Bone marrow (tissue), 2 donors: ENCODE measurements around the gene MGMT.

Source experiments
- DNase-seq, 2 donors: peaks; one replicate each; lab custom pipeline; 2025; lab: John Stamatoyannopoulos, UW

Gene MGMT

GRCh38 chr10:129455625-129456024 is 11.4 kb upstream of the MGMT start:
- DNase-seq: no peak

DNA sequence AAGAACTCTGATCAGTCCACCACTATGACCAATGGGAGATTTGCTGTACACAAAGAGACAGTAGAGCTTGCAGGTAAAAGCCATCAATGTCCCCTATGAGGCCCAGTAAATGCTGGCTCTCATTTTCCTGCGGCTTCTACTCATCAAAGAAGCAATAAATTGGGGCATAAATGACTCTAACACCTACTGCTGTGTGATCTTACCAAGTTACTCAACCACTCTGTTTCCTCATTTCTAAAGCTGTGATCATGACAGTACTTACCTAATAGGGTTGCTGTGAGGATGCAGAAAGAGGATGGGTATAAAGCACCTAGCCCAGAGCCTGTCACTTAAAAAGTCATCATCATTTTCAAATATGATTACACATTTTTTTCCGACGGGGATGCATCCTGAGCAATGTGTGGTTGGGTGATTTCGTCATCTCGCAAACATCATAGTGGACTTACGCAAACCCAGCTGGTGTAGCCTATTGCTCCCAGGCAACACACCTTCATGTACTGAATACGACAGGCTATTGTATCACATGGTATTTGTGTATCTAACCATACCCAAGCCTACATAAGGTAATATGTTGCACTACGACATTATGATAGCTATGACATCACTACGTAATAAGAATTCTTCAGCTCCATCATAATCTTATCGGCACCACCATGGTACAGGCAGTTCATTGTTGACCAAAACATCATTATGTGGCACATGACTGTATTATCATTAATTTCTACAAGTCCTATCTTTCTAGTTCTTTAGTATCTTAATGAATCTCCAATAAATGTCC is 7.1 kb upstream of the MGMT start:
- no peak for DNase-seq

GRCh38 chr10:129462257-129462795 is 4.7 kb upstream of the MGMT start:
- no peak for DNase-seq

DNA sequence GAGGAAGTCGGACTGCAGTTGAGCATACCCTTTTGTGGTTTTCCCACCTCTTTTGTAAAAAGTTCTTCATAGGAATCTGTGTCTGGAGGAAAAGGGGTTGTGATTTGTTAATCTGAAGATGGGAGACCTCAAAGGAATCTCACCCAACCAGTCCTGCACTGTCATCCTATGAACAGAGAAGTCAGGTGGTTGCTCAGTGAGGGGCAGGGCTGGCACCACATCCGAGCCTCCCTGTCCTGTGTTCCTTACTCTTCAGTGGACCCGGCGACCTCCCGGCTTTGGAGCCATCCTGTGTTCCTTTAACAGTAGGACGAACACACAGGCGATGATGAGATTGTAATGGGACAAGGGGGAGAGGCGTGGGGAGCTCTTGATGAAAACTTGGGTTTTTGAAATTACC is 2.8 kb upstream of the MGMT start:
- DNase-seq: no peak

DNA sequence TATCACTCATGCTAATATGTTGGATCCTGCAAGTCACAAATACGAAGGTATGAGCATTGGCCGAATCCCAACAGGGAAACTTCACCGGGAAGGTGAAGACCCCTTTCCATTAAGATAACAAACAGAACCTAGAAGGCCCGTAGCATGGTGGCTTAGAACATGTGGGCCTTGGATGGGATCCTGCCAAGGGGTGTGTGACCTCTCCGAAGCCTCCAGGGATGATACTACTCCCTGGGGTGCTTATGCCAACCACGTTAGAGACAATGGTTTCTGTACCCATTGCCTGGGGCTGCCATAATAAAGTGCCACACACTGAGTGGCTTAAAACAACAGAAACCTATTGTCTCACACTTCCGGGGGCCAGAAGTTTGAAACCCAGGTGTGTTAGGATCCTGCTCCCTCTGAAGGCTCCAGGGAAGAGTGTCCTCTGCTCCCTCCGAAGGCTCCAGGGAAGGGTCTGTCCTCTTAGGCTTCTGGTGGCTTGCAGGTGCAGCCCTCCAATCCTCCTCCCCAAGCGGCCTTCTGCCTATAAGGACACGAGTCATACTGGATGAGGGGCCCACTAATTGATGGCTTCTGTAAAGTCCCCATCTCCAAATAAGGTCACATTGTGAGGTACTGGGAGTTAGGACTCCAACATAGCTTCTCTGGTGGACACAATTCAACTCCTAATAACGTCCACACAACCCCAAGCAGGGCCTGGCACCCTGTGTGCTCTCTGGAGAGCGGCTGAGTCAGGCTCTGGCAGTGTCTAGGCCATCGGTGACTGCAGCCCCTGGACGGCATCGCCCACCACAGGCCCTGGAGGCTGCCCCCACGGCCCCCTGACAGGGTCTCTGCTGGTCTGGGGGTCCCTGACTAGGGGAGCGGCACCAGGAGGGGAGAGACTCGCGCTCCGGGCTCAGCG is 992 bp upstream of the MGMT start:
- DNase-seq: no peak

DNA sequence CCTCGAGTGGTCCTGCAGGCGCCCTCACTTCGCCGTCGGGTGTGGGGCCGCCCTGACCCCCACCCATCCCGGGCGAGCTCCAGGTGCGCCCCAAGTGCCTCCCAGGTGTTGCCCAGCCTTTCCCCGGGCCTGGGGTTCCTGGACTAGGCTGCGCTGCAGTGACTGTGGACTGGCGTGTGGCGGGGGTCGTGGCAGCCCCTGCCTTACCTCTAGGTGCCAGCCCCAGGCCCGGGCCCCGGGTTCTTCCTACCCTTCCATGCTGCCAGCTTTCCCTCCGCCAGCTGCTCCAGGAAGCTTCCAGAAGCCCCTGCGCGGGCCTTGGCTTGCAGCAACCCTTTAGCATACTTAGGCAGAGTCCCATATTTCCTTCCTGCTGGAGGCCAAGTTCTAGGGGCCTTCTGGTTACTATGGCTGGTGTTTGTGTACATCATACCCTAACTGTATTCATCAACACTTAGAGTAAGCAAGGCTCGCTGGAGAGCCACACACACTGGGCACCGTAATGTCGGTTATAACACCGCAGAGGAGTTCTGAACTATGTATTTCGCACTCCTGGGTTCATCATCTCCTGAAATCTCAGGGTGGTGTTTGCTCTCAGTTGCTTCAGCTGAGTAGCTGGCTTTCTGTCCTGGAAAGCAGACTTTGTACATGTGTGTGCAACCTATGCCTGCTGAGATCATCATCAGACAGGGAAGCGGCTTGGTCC is 471 bp downstream of the MGMT start:
- DNase-seq: no peak

DNA sequence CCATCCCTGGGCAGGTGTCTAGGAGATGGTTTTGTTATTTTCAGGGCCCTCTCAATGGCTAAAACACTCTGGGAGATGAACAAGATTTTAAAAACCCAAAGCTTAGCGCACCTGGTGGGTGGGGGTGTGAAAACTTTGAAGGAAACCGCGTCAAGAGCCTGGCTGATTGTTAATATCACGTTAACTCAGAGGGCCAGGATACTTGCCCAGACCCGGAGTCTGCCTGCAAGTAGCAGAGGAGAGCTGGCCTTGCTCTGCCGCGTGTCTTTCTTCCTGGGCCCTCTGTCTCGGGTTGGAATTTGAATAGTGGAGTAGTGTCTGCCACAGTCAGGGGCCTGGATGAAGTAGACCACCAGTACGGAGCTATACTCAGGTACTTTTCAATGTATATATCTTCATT is 1.1 kb downstream of the MGMT start:
- no peak for DNase-seq

GRCh38 chr10:129470103-129470851 is 3.2 kb downstream of the MGMT start:
- no peak for DNase-seq

- DNase-seq: no peak
These were observed 4.6 kb downstream of the MGMT start for GRCh38 chr10:129471447-129472175.

DNA sequence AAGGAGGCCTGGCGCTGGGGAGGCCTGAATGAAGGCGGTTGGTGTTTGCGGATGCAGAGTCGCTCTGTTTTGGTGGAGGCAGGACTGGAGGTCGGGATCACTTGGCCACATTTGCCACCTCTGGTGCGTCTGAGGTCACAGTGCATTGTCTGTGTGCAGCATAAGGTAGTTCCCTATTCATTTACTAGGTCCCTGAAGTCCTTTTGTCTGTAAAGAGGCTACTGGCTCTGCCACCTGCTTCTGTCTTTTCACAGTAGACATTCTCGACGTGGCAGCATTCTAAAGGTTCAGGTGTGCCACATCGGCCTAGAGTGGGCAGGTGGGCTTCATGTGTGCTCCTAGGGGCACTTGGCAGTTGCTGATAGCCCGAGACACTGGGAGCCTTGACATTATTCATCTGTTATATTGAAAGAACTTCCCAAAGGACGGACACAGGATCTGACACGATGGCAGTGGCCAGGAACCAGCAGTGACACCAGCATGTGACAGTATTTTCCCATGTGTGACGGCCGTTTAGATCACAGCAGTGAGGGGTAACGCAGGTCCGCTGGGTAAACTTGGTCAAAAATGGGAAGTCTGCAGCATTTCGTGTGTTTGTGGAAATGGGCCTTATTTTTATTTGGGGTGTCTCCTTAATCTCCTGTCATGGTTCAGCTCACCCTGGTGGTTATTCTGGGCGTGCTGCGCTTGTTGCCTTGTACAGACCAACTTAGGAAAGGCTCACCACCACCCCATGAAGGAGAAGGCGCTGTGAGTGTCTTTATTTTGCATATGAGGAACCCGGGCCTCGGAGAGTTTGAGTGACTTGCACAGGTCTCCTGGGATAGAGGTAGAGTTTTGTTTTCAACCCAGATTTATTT is 5.9 kb downstream of the MGMT start:
- no peak for DNase-seq

- DNase-seq: no peak
These were observed 7.6 kb downstream of the MGMT start for GRCh38 chr10:129474642-129475041.

- DNase-seq: no peak
These were observed 9.4 kb downstream of the MGMT start for GRCh38 chr10:129476431-129476830.

DNA sequence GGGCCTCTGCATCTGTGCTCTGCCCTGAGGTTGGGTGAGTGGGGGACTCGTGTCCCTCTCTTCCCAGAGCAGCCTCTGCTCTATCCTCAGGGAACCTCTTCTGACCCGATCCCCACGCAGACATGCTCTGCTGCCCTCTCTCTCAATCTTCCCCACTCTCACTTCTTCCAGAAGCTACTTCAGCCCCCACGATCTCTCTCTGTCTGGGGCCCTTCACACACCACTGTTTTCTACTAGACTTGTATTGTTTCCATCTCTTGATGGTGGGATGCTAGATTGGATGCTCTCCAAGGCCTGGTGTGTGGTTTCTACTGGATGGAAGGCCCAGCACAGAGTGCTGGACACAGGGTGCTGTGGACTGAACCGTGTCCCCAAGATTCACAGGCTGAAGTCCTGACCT is 10.0 kb downstream of the MGMT start:
- DNase-seq: no peak

DNA sequence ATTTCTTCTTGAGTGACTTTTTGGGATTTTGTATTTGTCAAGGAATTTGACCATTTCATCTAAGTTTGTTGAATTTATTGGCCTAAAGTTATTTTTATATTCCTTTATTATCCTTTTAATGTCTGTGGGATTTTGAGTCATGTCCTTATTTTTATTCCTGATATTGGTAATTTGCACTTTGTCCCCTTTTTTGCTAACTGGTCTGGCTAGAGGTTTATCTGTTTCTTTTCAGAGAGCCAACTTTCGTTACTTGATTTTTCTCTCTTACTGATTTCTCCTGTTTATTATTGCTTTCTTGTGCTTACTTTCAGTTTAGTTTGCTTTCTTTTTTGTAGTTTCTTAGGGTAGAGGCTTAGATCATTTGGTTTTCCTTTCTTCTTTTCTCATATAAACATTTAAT is 14.6 kb downstream of the MGMT start:
- DNase-seq: no peak

GRCh38 chr10:129483430-129484010 is 16.5 kb downstream of the MGMT start:
- no peak for DNase-seq

GRCh38 chr10:129486805-129487204 is 19.8 kb downstream of the MGMT start:
- DNase-seq: no peak

- no peak for DNase-seq
These were observed 24.2 kb downstream of the MGMT start for GRCh38 chr10:129491123-129491734.

DNA sequence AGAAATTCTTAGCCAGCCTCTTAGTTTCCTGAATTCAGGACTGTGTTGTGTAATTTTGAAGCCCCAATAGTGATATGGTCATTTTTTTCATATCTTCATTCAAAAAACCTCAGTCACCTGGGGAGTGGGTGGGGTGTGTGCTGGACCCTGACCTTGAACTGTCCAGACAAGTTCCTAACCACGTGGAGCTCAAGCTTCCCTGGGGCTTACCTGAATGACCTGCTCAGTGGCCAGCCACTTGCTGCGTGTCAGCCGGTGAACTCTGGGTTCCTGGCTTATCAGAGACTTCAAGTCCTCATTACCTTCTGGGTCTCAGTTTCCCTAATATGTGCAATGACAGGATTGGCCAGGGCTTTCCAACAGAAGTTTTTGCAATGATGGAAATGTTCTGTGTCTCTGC is 27.1 kb downstream of the MGMT start:
- DNase-seq: no peak

DNA sequence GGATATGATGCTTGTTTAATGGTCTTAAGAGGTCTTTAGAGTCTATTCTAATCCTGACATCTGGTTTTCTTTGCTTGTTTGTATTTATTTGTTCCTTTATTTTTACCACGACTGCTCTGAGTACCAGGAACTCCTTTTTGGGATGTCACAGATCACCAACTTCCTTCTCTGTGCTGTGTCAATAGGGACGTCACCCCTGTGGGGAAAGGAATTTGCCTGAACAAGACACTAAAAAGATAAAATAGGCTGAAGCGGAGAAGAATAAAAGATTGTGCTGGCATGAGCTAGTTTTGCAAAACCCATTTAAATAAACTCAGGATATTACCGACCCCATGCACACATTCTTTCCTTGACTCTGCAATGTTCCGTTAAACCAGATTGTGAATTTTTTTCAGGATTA is 27.7 kb downstream of the MGMT start:
- no peak for DNase-seq
